ENCODE data around the gene HLA-G. TPM values are rescaled to one million over a fixed set of nuclear protein-coding genes. Genes with fewer than 3 reads are reported as not detected.

The HLA-G gene
- total RNA-seq, 1 experiment from 2014 or later: not detected

DNA sequence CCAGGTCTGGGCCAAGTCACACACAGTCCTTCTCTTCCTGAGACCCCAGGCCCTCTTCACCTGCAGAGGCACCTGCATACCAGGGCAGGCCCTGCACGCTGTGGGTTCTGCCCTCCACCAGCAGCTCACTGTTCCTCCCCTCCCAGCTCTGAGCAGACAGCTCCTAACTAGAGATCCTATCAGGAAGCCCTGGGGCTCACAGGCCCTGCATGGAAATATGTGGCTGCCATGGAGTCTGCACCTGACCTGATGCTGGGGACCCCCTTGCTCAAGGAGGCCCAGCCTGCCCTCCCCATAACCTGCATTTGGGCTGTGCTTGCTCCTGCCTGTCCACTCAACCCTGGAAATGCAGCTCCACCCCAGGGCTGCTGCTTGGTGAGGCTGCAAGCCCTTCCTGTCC, 14.6 kb upstream of the HLA-G start (continued):
- no peak for TF ChIP-seq CBX3 (IDR thresholded peaks at IDR 0.05; ENCODE audit: low read depth)
- no peak for TF ChIP-seq EZH2phosphoT487 (IDR thresholded peaks at IDR 0.05; ENCODE audit: borderline replicate concordance)
- no peak for TF ChIP-seq SP1 (IDR thresholded peaks at IDR 0.05; ENCODE audit: low read depth)
- TF ChIP-seq, protein P1, sequence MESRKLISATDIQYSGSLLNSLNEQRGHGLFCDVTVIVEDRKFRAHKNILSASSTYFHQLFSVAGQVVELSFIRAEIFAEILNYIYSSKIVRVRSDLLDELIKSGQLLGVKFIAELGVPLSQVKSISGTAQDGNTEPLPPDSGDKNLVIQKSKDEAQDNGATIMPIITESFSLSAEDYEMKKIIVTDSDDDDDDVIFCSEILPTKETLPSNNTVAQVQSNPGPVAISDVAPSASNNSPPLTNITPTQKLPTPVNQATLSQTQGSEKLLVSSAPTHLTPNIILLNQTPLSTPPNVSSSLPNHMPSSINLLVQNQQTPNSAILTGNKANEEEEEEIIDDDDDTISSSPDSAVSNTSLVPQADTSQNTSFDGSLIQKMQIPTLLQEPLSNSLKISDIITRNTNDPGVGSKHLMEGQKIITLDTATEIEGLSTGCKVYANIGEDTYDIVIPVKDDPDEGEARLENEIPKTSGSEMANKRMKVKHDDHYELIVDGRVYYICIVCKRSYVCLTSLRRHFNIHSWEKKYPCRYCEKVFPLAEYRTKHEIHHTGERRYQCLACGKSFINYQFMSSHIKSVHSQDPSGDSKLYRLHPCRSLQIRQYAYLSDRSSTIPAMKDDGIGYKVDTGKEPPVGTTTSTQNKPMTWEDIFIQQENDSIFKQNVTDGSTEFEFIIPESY (IDR thresholded peaks at IDR 0.05; ENCODE audit: extremely low read depth, insufficient replicate concordance, low read length): no peak
- no peak for TF ChIP-seq RAD21 (IDR thresholded peaks at IDR 0.05; ENCODE audit: low read depth)

DNA sequence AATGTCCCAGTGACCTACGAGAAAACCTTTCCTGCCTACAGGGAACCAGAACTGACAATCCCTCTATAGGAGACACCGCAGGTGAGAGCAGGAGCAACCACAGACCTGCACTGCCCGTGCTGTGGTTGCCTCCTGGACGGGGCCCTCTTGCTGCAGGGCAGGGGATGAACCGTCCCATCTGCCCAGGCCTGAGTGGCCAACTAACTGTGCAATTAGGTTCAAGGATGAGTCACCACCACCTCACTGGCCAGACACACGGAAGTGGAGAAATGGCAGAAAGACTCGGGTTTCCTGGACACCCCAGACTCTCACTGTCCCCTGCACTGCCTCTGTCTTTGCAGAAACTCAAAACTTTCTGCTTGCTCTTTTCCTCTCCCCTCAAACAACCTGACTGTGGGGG, 13.8 kb upstream of the HLA-G start:
- H3K79me2 ChIP-seq (ENCODE audit: insufficient read depth, low read length): no peaks in the 10 kb centered on the region
- DNase-seq (ENCODE audit: low read depth, low spot score): peak; percentile 71
- intact Hi-C loops (cut with micrococcal nuclease): no loop called here
- BruUV-seq (replicated peaks): no TSS peak
- ChIA-PET RAD21 (ENCODE audit: low non-redundant PET in 1 of 2, low total read pairs in 2 of 2, uncharacterized antibody in 2 of 2, unreplicated experiment in 2 of 2) (no interaction called here), CTCF (interaction anchor here (1.2 kb wide), 1 partner anchor 75 kb away, joined by 3 read pairs; no protein-coding TSS in a partner anchor), POLR2A (no interaction called here)
- no peaks in the 10 kb centered on the region for H3K9me3 ChIP-seq (ENCODE audit: control insufficient read depth in 1 of 2, insufficient read depth in 1 of 2, low read depth in 1 of 2, low read length in 2 of 2)
- peak overlapping the region; percentile 20; the same call in 1 of the 2 replicates for H3K27ac ChIP-seq (ENCODE audit: low read depth, low read length)
- H2AFZ ChIP-seq (ENCODE audit: low read depth, low read length, poor library complexity, severe bottlenecking): peak overlapping the region; percentile 7
- H3K4me3 ChIP-seq (replicated peaks in 1 of 2; ENCODE audit: low read depth in 1 of 2, low read length in 2 of 2): 0 out of 4 replicates have a peak overlapping the region, but pooled peaks of 1 of the 2 experiments have one; percentile 21
- H3K4me2 ChIP-seq (ENCODE audit: low read length): peak overlapping the region; percentile 65
- H3K4me1 ChIP-seq (ENCODE audit: control insufficient read depth in 1 of 2, insufficient read depth in 2 of 2, low read length in 2 of 2): peaks cover 0 to 22% of the 10 kb centered on the region in 2 experiments; a peak in 3 of 4 replicates
- H3K9me2 ChIP-seq (ENCODE audit: insufficient read depth): no peaks in the 10 kb centered on the region
- no peaks in the 10 kb centered on the region for H3K27me3 ChIP-seq (ENCODE audit: insufficient read depth, low read length)
- H3K36me3 ChIP-seq (ENCODE audit: control insufficient read depth in 1 of 2, insufficient read depth in 2 of 2, low read length in 2 of 2): no peaks in the 10 kb centered on the region
- H4K20me1 ChIP-seq (ENCODE audit: insufficient read depth): no peaks in the 10 kb centered on the region
- peak; percentile 99 for ATAC-seq
- H3K9ac ChIP-seq (ENCODE audit: low read length): peak overlapping the region; percentile 43
- TF ChIP-seq, protein P2, sequence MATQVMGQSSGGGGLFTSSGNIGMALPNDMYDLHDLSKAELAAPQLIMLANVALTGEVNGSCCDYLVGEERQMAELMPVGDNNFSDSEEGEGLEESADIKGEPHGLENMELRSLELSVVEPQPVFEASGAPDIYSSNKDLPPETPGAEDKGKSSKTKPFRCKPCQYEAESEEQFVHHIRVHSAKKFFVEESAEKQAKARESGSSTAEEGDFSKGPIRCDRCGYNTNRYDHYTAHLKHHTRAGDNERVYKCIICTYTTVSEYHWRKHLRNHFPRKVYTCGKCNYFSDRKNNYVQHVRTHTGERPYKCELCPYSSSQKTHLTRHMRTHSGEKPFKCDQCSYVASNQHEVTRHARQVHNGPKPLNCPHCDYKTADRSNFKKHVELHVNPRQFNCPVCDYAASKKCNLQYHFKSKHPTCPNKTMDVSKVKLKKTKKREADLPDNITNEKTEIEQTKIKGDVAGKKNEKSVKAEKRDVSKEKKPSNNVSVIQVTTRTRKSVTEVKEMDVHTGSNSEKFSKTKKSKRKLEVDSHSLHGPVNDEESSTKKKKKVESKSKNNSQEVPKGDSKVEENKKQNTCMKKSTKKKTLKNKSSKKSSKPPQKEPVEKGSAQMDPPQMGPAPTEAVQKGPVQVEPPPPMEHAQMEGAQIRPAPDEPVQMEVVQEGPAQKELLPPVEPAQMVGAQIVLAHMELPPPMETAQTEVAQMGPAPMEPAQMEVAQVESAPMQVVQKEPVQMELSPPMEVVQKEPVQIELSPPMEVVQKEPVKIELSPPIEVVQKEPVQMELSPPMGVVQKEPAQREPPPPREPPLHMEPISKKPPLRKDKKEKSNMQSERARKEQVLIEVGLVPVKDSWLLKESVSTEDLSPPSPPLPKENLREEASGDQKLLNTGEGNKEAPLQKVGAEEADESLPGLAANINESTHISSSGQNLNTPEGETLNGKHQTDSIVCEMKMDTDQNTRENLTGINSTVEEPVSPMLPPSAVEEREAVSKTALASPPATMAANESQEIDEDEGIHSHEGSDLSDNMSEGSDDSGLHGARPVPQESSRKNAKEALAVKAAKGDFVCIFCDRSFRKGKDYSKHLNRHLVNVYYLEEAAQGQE (IDR thresholded peaks at IDR 0.05; ENCODE audit: low read depth): no peak
- TF ChIP-seq ELF1 (IDR thresholded peaks at IDR 0.05; ENCODE audit: borderline replicate concordance, low read depth) (peak; percentile 72), EGR1 (IDR thresholded peaks at IDR 0.05; ENCODE audit: low read depth) (no peak), POLR2AphosphoS5 (IDR thresholded peaks at IDR 0.05; ENCODE audit: low read depth, low read length) (peak; percentile 72), CEBPB (IDR thresholded peaks at IDR 0.05; ENCODE audit: low read depth) (no peak), SRF (IDR thresholded peaks at IDR 0.05; ENCODE audit: low read depth) (no peak), SP1 (IDR thresholded peaks at IDR 0.05; ENCODE audit: low read depth) (peak; percentile 60), EZH2 (IDR thresholded peaks at IDR 0.05) (no peak), YY1 (IDR thresholded peaks at IDR 0.05; ENCODE audit: extremely low read depth, insufficient replicate concordance, low read depth, low read length) (peak; percentile 49), FOSL1 (IDR thresholded peaks at IDR 0.05; ENCODE audit: low read depth) (peak; percentile 92), CBX3 (IDR thresholded peaks at IDR 0.05; ENCODE audit: low read depth) (peak; percentile 83), TCF7L2 (IDR thresholded peaks at IDR 0.05; ENCODE audit: borderline replicate concordance, extremely low read depth, insufficient read depth, insufficient read length) (no peak), SIN3A (IDR thresholded peaks at IDR 0.05; ENCODE audit: low read depth) (no peak)
- TF ChIP-seq, protein P3, sequence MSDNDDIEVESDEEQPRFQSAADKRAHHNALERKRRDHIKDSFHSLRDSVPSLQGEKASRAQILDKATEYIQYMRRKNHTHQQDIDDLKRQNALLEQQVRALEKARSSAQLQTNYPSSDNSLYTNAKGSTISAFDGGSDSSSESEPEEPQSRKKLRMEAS (IDR thresholded peaks at IDR 0.05): no peak
- TF ChIP-seq, protein P4, sequence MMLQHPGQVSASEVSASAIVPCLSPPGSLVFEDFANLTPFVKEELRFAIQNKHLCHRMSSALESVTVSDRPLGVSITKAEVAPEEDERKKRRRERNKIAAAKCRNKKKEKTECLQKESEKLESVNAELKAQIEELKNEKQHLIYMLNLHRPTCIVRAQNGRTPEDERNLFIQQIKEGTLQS (IDR thresholded peaks at IDR 0.05): no peak
- TF ChIP-seq, protein P1 (IDR thresholded peaks at IDR 0.05; ENCODE audit: extremely low read depth, insufficient replicate concordance, low read length): no peak

Measured in HCT116 (cell line).